ENCODE data around the gene GRIK4.

Gene GRIK4

GRCh38 chr11:120918257-120918656 lies 406.7 kb downstream of the GRIK4 start:
- H3K27ac ChIP-seq (ENCODE audit: low read depth, low read length): no peak overlapping the region
- H3K4me1 ChIP-seq (ENCODE audit: insufficient read depth, low read length): 0 out of 2 replicates have a peak, but pooled peaks cover 6% of the 10 kb centered on the region
- H3K27me3 ChIP-seq (ENCODE audit: insufficient read depth, low read length): no peaks in the 10 kb centered on the region
- no peak overlapping the region for H3K9ac ChIP-seq (ENCODE audit: low read depth, low read length)
- WGBS: 83% methylated on average over 2 of the region's 3 CpGs
- H3K4me3 ChIP-seq (ENCODE audit: low read length): no peak overlapping the region
- no peaks in the 10 kb centered on the region for H3K36me3 ChIP-seq (ENCODE audit: insufficient read depth, low read length)
- no peaks in the 10 kb centered on the region for H3K9me3 ChIP-seq (ENCODE audit: insufficient read depth, low read depth, low read length)

- no peak overlapping the region for H3K4me3 ChIP-seq (ENCODE audit: low read length)
- H3K9me3 ChIP-seq (ENCODE audit: insufficient read depth, low read depth, low read length): no peaks in the 10 kb centered on the region
- H3K36me3 ChIP-seq (ENCODE audit: insufficient read depth, low read length): no peaks in the 10 kb centered on the region
- no peak overlapping the region for H3K9ac ChIP-seq (ENCODE audit: low read depth, low read length)
- no peak overlapping the region for H3K27ac ChIP-seq (ENCODE audit: low read depth, low read length)
- H3K4me1 ChIP-seq (ENCODE audit: insufficient read depth, low read length): 0 out of 2 replicates have a peak, but pooled peaks cover 6% of the 10 kb centered on the region
- 93% methylated on average over 7 of the region's 7 CpGs for WGBS
- H3K27me3 ChIP-seq (ENCODE audit: insufficient read depth, low read length): no peaks in the 10 kb centered on the region
These were observed 407.5 kb downstream of the GRIK4 start for GRCh38 chr11:120919045-120919444.

GRCh38 chr11:120919566-120919965 lies 408.0 kb downstream of the GRIK4 start:
- Histone ChIP-seq H3K9me3 (ENCODE audit: insufficient read depth, low read depth, low read length) (no peaks in the 10 kb centered on the region), H3K4me3 (ENCODE audit: low read length) (no peak overlapping the region), H3K9ac (ENCODE audit: low read depth, low read length) (no peak overlapping the region), H3K36me3 (ENCODE audit: insufficient read depth, low read length) (no peaks in the 10 kb centered on the region), H3K27ac (ENCODE audit: low read depth, low read length) (no peak overlapping the region), H3K27me3 (ENCODE audit: insufficient read depth, low read length) (no peaks in the 10 kb centered on the region), H3K4me1 (ENCODE audit: insufficient read depth, low read length) (0 out of 2 replicates have a peak, but pooled peaks cover 6% of the 10 kb centered on the region)
- WGBS: 84% methylated on average over 5 of the region's 5 CpGs

- Histone ChIP-seq H3K27me3 (ENCODE audit: insufficient read depth, low read length) (no peaks in the 10 kb centered on the region), H3K4me1 (ENCODE audit: insufficient read depth, low read length) (no peaks in the 10 kb centered on the region), H3K9ac (ENCODE audit: low read depth, low read length) (no peak overlapping the region), H3K36me3 (ENCODE audit: insufficient read depth, low read length) (no peaks in the 10 kb centered on the region), H3K27ac (ENCODE audit: low read depth, low read length) (no peak overlapping the region), H3K9me3 (ENCODE audit: insufficient read depth, low read depth, low read length) (no peaks in the 10 kb centered on the region), H3K4me3 (ENCODE audit: low read length) (no peak overlapping the region)
- 93% methylated on average over 8 of the region's 9 CpGs for WGBS
These were observed 412.4 kb downstream of the GRIK4 start for GRCh38 chr11:120923866-120924508.

GRCh38 chr11:120925944-120926343 lies 414.4 kb downstream of the GRIK4 start:
- H3K27ac ChIP-seq (ENCODE audit: low read depth, low read length): no peak overlapping the region
- H3K9me3 ChIP-seq (ENCODE audit: insufficient read depth, low read depth, low read length): no peaks in the 10 kb centered on the region
- no peak overlapping the region for H3K9ac ChIP-seq (ENCODE audit: low read depth, low read length)
- WGBS: 91% methylated on average over 1 of the region's 2 CpGs
- no peak overlapping the region for H3K4me3 ChIP-seq (ENCODE audit: low read length)
- no peaks in the 10 kb centered on the region for H3K27me3 ChIP-seq (ENCODE audit: insufficient read depth, low read length)
- 0 out of 2 replicates have a peak, but pooled peaks cover 3% of the 10 kb centered on the region for H3K4me1 ChIP-seq (ENCODE audit: insufficient read depth, low read length)
- no peaks in the 10 kb centered on the region for H3K36me3 ChIP-seq (ENCODE audit: insufficient read depth, low read length)

- no peak overlapping the region for H3K27ac ChIP-seq (ENCODE audit: low read depth, low read length)
- H3K36me3 ChIP-seq (ENCODE audit: insufficient read depth, low read length): no peaks in the 10 kb centered on the region
- no peak overlapping the region for H3K9ac ChIP-seq (ENCODE audit: low read depth, low read length)
- H3K9me3 ChIP-seq (ENCODE audit: insufficient read depth, low read depth, low read length): no peaks in the 10 kb centered on the region
- H3K4me3 ChIP-seq (ENCODE audit: low read length): no peak overlapping the region
- H3K4me1 ChIP-seq (ENCODE audit: insufficient read depth, low read length): 0 out of 2 replicates have a peak, but pooled peaks cover 3% of the 10 kb centered on the region
- 71% methylated on average over 14 of the region's 14 CpGs for WGBS
- no peaks in the 10 kb centered on the region for H3K27me3 ChIP-seq (ENCODE audit: insufficient read depth, low read length)
These were observed 417.1 kb downstream of the GRIK4 start for GRCh38 chr11:120928627-120929026.

GRCh38 chr11:120929090-120929489 lies 417.5 kb downstream of the GRIK4 start:
- Histone ChIP-seq H3K4me1 (ENCODE audit: insufficient read depth, low read length) (0 out of 2 replicates have a peak, but pooled peaks cover 3% of the 10 kb centered on the region), H3K27ac (ENCODE audit: low read depth, low read length) (no peak overlapping the region), H3K9me3 (ENCODE audit: insufficient read depth, low read depth, low read length) (no peaks in the 10 kb centered on the region), H3K4me3 (ENCODE audit: low read length) (no peak overlapping the region), H3K27me3 (ENCODE audit: insufficient read depth, low read length) (no peaks in the 10 kb centered on the region), H3K9ac (ENCODE audit: low read depth, low read length) (no peak overlapping the region), H3K36me3 (ENCODE audit: insufficient read depth, low read length) (no peaks in the 10 kb centered on the region)
- 94% methylated on average over 11 of the region's 11 CpGs for WGBS

GRCh38 chr11:120929664-120930154 lies 418.2 kb downstream of the GRIK4 start:
- 0 out of 2 replicates have a peak, but pooled peaks cover 3% of the 10 kb centered on the region for H3K4me1 ChIP-seq (ENCODE audit: insufficient read depth, low read length)
- no peak overlapping the region for H3K9ac ChIP-seq (ENCODE audit: low read depth, low read length)
- H3K4me3 ChIP-seq (ENCODE audit: low read length): no peak overlapping the region
- H3K36me3 ChIP-seq (ENCODE audit: insufficient read depth, low read length): no peaks in the 10 kb centered on the region
- no peak overlapping the region for H3K27ac ChIP-seq (ENCODE audit: low read depth, low read length)
- WGBS: 35% methylated on average over 12 of the region's 13 CpGs
- H3K27me3 ChIP-seq (ENCODE audit: insufficient read depth, low read length): no peaks in the 10 kb centered on the region
- H3K9me3 ChIP-seq (ENCODE audit: insufficient read depth, low read depth, low read length): no peaks in the 10 kb centered on the region

- Histone ChIP-seq H3K9me3 (ENCODE audit: insufficient read depth, low read depth, low read length) (no peaks in the 10 kb centered on the region), H3K36me3 (ENCODE audit: insufficient read depth, low read length) (no peaks in the 10 kb centered on the region), H3K9ac (ENCODE audit: low read depth, low read length) (no peak overlapping the region), H3K27ac (ENCODE audit: low read depth, low read length) (no peak overlapping the region), H3K27me3 (ENCODE audit: insufficient read depth, low read length) (no peaks in the 10 kb centered on the region), H3K4me3 (ENCODE audit: low read length) (no peak overlapping the region), H3K4me1 (ENCODE audit: insufficient read depth, low read length) (0 out of 2 replicates have a peak, but pooled peaks cover 3% of the 10 kb centered on the region)
- 91% methylated on average over 4 of the region's 4 CpGs for WGBS
These were observed 419.7 kb downstream of the GRIK4 start for GRCh38 chr11:120931057-120931779.

- no peaks in the 10 kb centered on the region for H3K36me3 ChIP-seq (ENCODE audit: insufficient read depth, low read length)
- no peaks in the 10 kb centered on the region for H3K27me3 ChIP-seq (ENCODE audit: insufficient read depth, low read length)
- H3K4me1 ChIP-seq (ENCODE audit: insufficient read depth, low read length): 0 out of 2 replicates have a peak, but pooled peaks cover 3% of the 10 kb centered on the region
- H3K9me3 ChIP-seq (ENCODE audit: insufficient read depth, low read depth, low read length): no peaks in the 10 kb centered on the region
- no peak overlapping the region for H3K27ac ChIP-seq (ENCODE audit: low read depth, low read length)
- H3K4me3 ChIP-seq (ENCODE audit: low read length): no peak overlapping the region
- no peak overlapping the region for H3K9ac ChIP-seq (ENCODE audit: low read depth, low read length)
- WGBS: 50% methylated on average over 5 of the region's 5 CpGs
These were observed 420.9 kb downstream of the GRIK4 start for GRCh38 chr11:120932305-120932915.

GRCh38 chr11:120936356-120936755 lies 424.8 kb downstream of the GRIK4 start:
- H3K9me3 ChIP-seq (ENCODE audit: insufficient read depth, low read depth, low read length): no peaks in the 10 kb centered on the region
- H3K4me1 ChIP-seq (ENCODE audit: insufficient read depth, low read length): peaks cover 11% of the 10 kb centered on the region
- no peak overlapping the region for H3K9ac ChIP-seq (ENCODE audit: low read depth, low read length)
- no peak overlapping the region for H3K4me3 ChIP-seq (ENCODE audit: low read length)
- no peaks in the 10 kb centered on the region for H3K27me3 ChIP-seq (ENCODE audit: insufficient read depth, low read length)
- 85% methylated on average over 3 of the region's 3 CpGs for WGBS
- H3K27ac ChIP-seq (ENCODE audit: low read depth, low read length): no peak overlapping the region
- H3K36me3 ChIP-seq (ENCODE audit: insufficient read depth, low read length): no peaks in the 10 kb centered on the region

All from HUES64 (cell line).